GM23248 (cell line): ENCODE data around the gene NHEJ1. TPM values are rescaled to one million over a fixed set of nuclear protein-coding genes. Genes with fewer than 3 reads are reported as not detected.

Experiments
- DNase-seq: peaks from one replicate; pipeline ENCODE4 v3.0.0-alpha.2; 2015
- H2AFZ ChIP-seq: fragments of 200-600 bp; sonication (generic); 2 replicates; pipeline ENCODE4 v1.6.1; 2016; ENCODE audit warnings: antibody characterized with exemption
- H3F3A ChIP-seq: fragments of 200-600 bp; sonication (generic); 2 replicates; pipeline ENCODE4 v1.6.1; 2016; ENCODE audit warnings: mild to moderate bottlenecking, antibody characterized with exemption, mixed run types; ENCODE audit not compliant: insufficient read depth
- H3K27ac ChIP-seq: fragments of 200-600 bp; sonication (generic); 2 replicates; pipeline ENCODE4 v1.5.1; 2016; ENCODE audit warnings: mild to moderate bottlenecking
- H3K27me3 ChIP-seq: fragments of 200-600 bp; sonication (generic); replicated peaks from 2 replicates; pipeline ENCODE4 v1.6.1; 2016; ENCODE audit warnings: mild to moderate bottlenecking; ENCODE audit not compliant: insufficient read depth
- H3K36me3 ChIP-seq: fragments of 200-600 bp; sonication (generic); 2 replicates; pipeline ENCODE4 v1.6.1; 2016; ENCODE audit warnings: low read depth, mild to moderate bottlenecking
- H3K4me1 ChIP-seq: fragments of 200-600 bp; sonication (generic); 2 replicates; pipeline ENCODE4 v1.6.1; 2016; ENCODE audit warnings: mild to moderate bottlenecking; ENCODE audit not compliant: insufficient read depth
- H3K4me2 ChIP-seq: fragments of 200-600 bp; sonication (generic); one replicate; pipeline ENCODE4 v1.6.1; 2016; ENCODE audit warnings: mild to moderate bottlenecking; ENCODE audit not compliant: unreplicated experiment
- H3K4me3 ChIP-seq: fragments of 200-600 bp; sonication (generic); 2 replicates; pipeline ENCODE4 v1.5.1; 2016; ENCODE audit warnings: mild to moderate bottlenecking
- H3K79me2 ChIP-seq: fragments of 200-600 bp; sonication (generic); 2 replicates; pipeline ENCODE4 v1.6.1; 2016; ENCODE audit warnings: mild to moderate bottlenecking; ENCODE audit not compliant: insufficient read depth
- H3K9ac ChIP-seq: fragments of 200-600 bp; sonication (generic); 2 replicates; pipeline ENCODE4 v1.6.1; 2016; ENCODE audit warnings: mild to moderate bottlenecking
- H3K9me2 ChIP-seq: fragments of 200-600 bp; sonication (generic); 2 replicates; pipeline ENCODE4 v1.6.1; 2016; ENCODE audit warnings: mixed run types, mild to moderate bottlenecking, moderate library complexity; ENCODE audit not compliant: insufficient read depth
- H3K9me3 ChIP-seq: fragments of 200-600 bp; sonication (generic); one replicate; pipeline ENCODE4 v1.6.1; 2017; ENCODE audit warnings: low read depth
- H4K20me1 ChIP-seq: fragments of 200-600 bp; sonication (generic); 2 replicates; pipeline ENCODE4 v1.6.0; 2016; ENCODE audit not compliant: insufficient read depth
- EZH2 ChIP-seq: fragments of 200-600 bp; sonication (generic); IDR thresholded peaks from 2 replicates; pipeline ENCODE4 v1.6.1; 2018; ENCODE audit warnings: antibody characterized with exemption, mild to moderate bottlenecking; ENCODE audit not compliant: insufficient read depth, poor library complexity, severe bottlenecking
- EZH2phosphoT487 ChIP-seq: fragments of 200-600 bp; sonication (generic); IDR thresholded peaks from 2 replicates; pipeline ENCODE4 v1.6.1; 2018; ENCODE audit warnings: antibody characterized with exemption, moderate library complexity, mild to moderate bottlenecking, low read depth; ENCODE audit not compliant: insufficient read depth
- WGBS, 2 experiments: methylation state at CpG; one replicate each; pipeline ENCODE4 v1.1.6; 2015 to 2017; ENCODE audit warnings: low lambda C conversion rate in 2 of 2, low coverage in 1 of 2; ENCODE audit errors: missing lambda C conversion rate in 2 of 2; 5-methylcytosine and 5-hydroxymethylcytosine counted together
- in situ Hi-C: fragments of 300-500 bp; cut with MboI; formaldehyde crosslinking; loops from 2 replicates; pipeline ENCODE4 v1.15.0; 2020
- polyA plus RNA-seq: library from polyadenylated mRNA; unstranded; fragments of >200 nt; fragmentation: Nextera tagmentation; extraction: Ambion mirVana; gene quantifications from 2 replicates; pipeline ENCODE4 v1.2.1, GENCODE V29; 2016
- total RNA-seq: library from RNA; depleted of rRNA; stranded (reverse); fragments of >200 nt; shearing (Covaris generic); gene quantifications from 2 replicates; pipeline ENCODE4 v1.2.3, GENCODE V29; 2014

Gene NHEJ1
- total and polyA plus RNA-seq, 2 experiments from 2014 or later: 8.3 to 16.1 TPM

DNA sequence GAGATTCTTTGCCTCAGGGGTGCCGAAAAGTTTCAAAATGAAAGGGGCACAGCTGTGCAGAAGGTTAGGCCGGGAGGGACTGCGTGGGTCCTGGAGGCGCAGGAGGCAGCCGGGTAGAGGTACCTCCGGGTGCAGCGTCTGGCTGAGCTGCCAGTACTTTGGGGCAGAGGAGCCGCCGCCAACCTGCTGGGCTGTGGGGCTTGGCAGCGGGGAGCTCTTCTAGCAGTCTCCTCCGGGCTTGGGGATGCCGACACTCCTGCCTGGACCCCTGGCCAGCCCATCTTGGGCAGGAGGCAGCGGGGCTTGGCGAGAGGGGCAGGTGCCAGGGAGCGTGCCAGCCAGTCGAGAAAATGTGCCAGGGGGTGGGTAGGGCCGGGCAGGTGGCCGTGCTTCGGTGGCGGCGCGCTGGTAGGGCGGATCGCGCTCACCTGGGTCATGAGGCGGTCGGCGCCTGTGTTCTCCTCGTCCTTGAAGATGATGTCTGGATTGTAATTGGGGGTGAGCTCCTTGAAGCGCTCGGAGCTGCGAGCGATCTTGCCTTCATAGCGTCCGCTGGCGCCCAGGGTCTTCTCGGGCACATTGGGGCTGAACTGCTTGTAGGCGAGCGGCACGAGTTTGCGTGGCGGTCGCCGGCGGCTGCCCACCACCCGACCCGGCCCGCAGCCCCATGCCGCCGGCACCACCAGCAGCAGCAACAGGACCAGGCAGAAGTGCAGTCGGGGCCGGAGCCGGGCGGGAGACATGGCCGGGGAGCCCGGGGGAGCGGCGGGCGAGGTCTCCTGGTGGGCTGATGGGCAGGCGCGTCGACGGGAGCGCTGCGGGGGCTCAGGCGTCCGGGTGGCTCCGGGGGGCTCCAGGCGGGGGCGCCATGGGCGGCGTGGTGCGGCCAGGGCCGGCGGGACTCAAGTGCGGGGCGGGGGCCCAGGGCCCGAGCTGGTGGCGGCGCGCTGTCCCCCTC lies 100.6 kb downstream of the NHEJ1 start:
- Histone ChIP-seq H3K27ac (no peak overlapping the region), H4K20me1 (no peaks in the 10 kb centered on the region), H3K27me3 (peaks cover 78% of the 10 kb centered on the region), H3K4me2 (peak overlapping the region; percentile 32), H3K4me3 (no peak overlapping the region), H3K9me3 (no peaks in the 10 kb centered on the region), H3K79me2 (no peaks in the 10 kb centered on the region), H2AFZ (no peak overlapping the region), H3F3A (no peaks in the 10 kb centered on the region), H3K4me1 (peaks cover 6% of the 10 kb centered on the region; the same call in 1 of the 2 replicates), H3K9me2 (no peaks in the 10 kb centered on the region), H3K36me3 (no peaks in the 10 kb centered on the region), H3K9ac (no peak overlapping the region)
- 2 to 3% methylated on average over 50 to 57 of the region's 81 CpGs for WGBS, 2 experiments
- peak; percentile 24 for DNase-seq
- TF ChIP-seq EZH2phosphoT487 (peak; percentile 2; the same call in 1 of the 2 replicates), EZH2 (peak; percentile 72)
- in situ Hi-C loops: no loop called here

DNA sequence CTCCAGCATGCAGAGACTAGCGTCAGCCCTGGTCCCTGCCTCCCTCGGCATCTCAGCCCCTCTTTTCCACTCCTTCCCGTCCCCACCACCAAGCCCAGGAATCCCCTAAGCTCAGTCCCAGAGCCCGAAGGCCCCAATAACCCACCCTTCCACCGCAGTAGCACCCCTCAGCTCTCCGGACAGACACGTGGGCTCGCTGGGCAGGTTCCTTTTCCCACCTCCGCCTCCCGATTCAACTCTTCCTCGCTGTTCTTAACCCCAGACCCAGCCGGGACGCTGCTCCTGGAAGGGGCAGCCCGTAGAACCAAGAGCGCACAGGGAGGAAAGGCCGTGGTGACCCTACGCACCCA lies 101.3 kb downstream of the NHEJ1 start:
- H3K9me3 ChIP-seq: no peaks in the 10 kb centered on the region
- H3K9ac ChIP-seq: no peak overlapping the region
- no peaks in the 10 kb centered on the region for H4K20me1 ChIP-seq
- no peaks in the 10 kb centered on the region for H3K9me2 ChIP-seq
- in situ Hi-C loops: no loop called here
- 1 to 2% methylated on average over 16 to 17 of the region's 17 CpGs for WGBS, 2 experiments
- H3K4me3 ChIP-seq: no peak overlapping the region
- TF ChIP-seq EZH2phosphoT487 (peak; percentile 65; the same call in 1 of the 2 replicates), EZH2 (peak; percentile 68)
- peak overlapping the region; percentile 32 for H3K4me2 ChIP-seq
- H3K27ac ChIP-seq: no peak overlapping the region
- no peaks in the 10 kb centered on the region for H3K36me3 ChIP-seq
- peaks cover 6% of the 10 kb centered on the region; the same call in 1 of the 2 replicates for H3K4me1 ChIP-seq
- no peaks in the 10 kb centered on the region for H3F3A ChIP-seq
- H3K27me3 ChIP-seq: peaks cover 78% of the 10 kb centered on the region
- H2AFZ ChIP-seq: no peak overlapping the region
- no peaks in the 10 kb centered on the region for H3K79me2 ChIP-seq
- peak; percentile 20 for DNase-seq

DNA sequence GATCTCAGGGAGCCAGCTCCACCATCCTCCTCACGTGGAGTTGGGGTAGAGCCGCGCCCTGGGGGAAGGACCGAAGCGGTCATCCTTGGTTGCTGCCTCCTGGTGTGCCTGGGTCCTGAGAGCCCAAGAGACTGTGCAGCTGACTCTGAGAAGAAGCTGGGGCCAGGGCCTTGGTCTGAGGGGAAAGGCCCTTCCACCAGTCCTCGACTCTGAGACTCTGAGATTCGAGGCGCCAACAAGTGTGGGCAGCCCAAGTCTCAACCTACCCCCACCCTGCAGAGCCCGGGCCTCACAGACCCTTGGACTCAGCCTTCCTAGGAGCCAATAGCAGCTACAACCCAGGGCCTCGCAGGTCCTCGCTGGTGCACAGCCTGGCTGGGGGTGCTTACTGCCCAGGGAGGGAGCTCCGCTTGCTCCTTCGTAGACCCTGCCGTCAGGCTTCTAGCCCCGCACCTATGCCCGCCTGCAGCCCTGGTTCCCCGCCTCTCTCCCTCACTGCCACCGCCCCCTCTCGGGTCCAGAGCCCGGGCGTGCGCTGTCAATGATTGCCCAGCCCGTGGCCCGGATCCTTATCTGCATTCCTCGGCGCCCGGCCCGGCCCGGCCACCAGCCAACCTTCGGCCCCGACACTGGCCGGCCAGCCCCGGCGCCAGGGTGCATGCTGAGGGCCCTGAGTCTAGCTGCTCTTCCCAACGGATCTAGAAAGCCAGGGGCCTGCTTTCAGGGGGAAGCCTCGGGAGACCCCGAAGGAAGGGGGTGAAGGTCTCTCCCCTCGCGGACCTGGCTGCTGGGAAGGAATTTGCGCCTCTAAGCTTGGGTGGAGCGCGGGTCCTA lies 101.9 kb downstream of the NHEJ1 start:
- Histone ChIP-seq H3K4me1 (peaks cover 6% of the 10 kb centered on the region; the same call in 1 of the 2 replicates), H3K27me3 (peaks cover 78% of the 10 kb centered on the region), H3K9me3 (no peaks in the 10 kb centered on the region), H2AFZ (no peak overlapping the region), H3K9ac (no peak overlapping the region), H3K79me2 (no peaks in the 10 kb centered on the region), H3F3A (no peaks in the 10 kb centered on the region), H3K9me2 (no peaks in the 10 kb centered on the region), H3K36me3 (no peaks in the 10 kb centered on the region), H3K4me3 (no peak overlapping the region), H3K27ac (no peak overlapping the region), H3K4me2 (no peak overlapping the region), H4K20me1 (no peaks in the 10 kb centered on the region)
- WGBS, 2 experiments: 7% methylated on average over 38 to 42 of the region's 42 CpGs
- TF ChIP-seq EZH2phosphoT487 (peak; percentile 37; the same call in 1 of the 2 replicates), EZH2 (peak; percentile 21)
- peak; percentile 44 for DNase-seq
- in situ Hi-C loops: no loop called here
